ENCODE data around the gene S1PR3. TPM values are rescaled to one million over a fixed set of nuclear protein-coding genes. Genes with fewer than 3 reads are reported as not detected.

The S1PR3 gene
- total RNA-seq, 1 experiment from 2014 or later, result 23.3 TPM

GRCh38 chr9:88998911-88999310 lies 7.6 kb downstream of the S1PR3 start:
- ChIA-PET POLR2A (ENCODE audit: unreplicated experiment) (no interaction called here), CTCF (no interaction called here)
- H3K9me3 ChIP-seq (ENCODE audit: insufficient read depth, low read depth), result no peaks in the 10 kb centered on the region
- H3K36me3 ChIP-seq (ENCODE audit: low read depth), result no peaks in the 10 kb centered on the region; the same call in 1 of the 2 replicates
- H3K4me2 ChIP-seq, result no peak overlapping the region
- H3K79me2 ChIP-seq (ENCODE audit: low read depth), result 0 out of 2 replicates have a peak, but pooled peaks cover 4% of the 10 kb centered on the region
- no peaks in the 10 kb centered on the region for H3K9me2 ChIP-seq (ENCODE audit: insufficient read depth)
- 0 out of 2 replicates have a peak, but pooled peaks cover 7% of the 10 kb centered on the region for H3K4me1 ChIP-seq (replicated peaks; ENCODE audit: insufficient read depth)
- BruUV-seq (replicated peaks), result no TSS peak
- H3F3A ChIP-seq (ENCODE audit: insufficient read depth, low read depth), result no peaks in the 10 kb centered on the region
- intact Hi-C loops (cut with micrococcal nuclease; ENCODE audit: unreplicated experiment), result loop anchor here (5.0 kb wide), 1 partner anchor 277 kb away; no protein-coding TSS in a partner anchor
- H2AFZ ChIP-seq, result no peak overlapping the region
- H3K27ac ChIP-seq, result no peak overlapping the region
- H3K4me3 ChIP-seq, result no peak overlapping the region
- H3K27me3 ChIP-seq (ENCODE audit: insufficient read depth, low read depth), result no peaks in the 10 kb centered on the region
- DNase-seq, result no peak
- no peaks in the 10 kb centered on the region for H4K20me1 ChIP-seq (ENCODE audit: insufficient read depth)
- TF ChIP-seq CTCF (conservative IDR thresholded peaks at IDR 0.05) (no peak), EZH2 (IDR thresholded peaks at IDR 0.05; ENCODE audit: low read depth) (no peak)

- intact Hi-C loops (cut with micrococcal nuclease; ENCODE audit: unreplicated experiment), result loop anchor here (2.0 to 5.0 kb wide), 2 partner anchors 120 to 423 kb away; no protein-coding TSS in a partner anchor
- POLR2A ChIA-PET (ENCODE audit: unreplicated experiment), result no interaction called here
- Histone ChIP-seq H3K9me2 (ENCODE audit: insufficient read depth) (no peaks in the 10 kb centered on the region), H3K9me3 (ENCODE audit: insufficient read depth, low read depth) (no peaks in the 10 kb centered on the region), H3K4me3 (no peak overlapping the region), H4K20me1 (ENCODE audit: insufficient read depth) (no peaks in the 10 kb centered on the region), H3K4me2 (no peak overlapping the region), H3K27me3 (ENCODE audit: insufficient read depth, low read depth) (no peaks in the 10 kb centered on the region), H2AFZ (no peak overlapping the region), H3K36me3 (ENCODE audit: low read depth) (no peaks in the 10 kb centered on the region; the same call in 1 of the 2 replicates), H3K79me2 (ENCODE audit: low read depth) (no peaks in the 10 kb centered on the region), H3K27ac (no peak overlapping the region), H3F3A (ENCODE audit: insufficient read depth, low read depth) (no peaks in the 10 kb centered on the region), H3K4me1 (replicated peaks; ENCODE audit: insufficient read depth) (0 out of 2 replicates have a peak, but pooled peaks cover 7% of the 10 kb centered on the region)
- CTCF ChIA-PET, result interaction anchor here (0.8 kb wide), 1 partner anchor 338 kb away, joined by 4 read pairs; no protein-coding TSS in a partner anchor
- no peak for DNase-seq
- TF ChIP-seq CTCF (conservative IDR thresholded peaks at IDR 0.05) (no peak), EZH2 (IDR thresholded peaks at IDR 0.05; ENCODE audit: low read depth) (no peak)
- no TSS peak for BruUV-seq (replicated peaks)
Observed at GRCh38 chr9:89000371-89000781, 9.1 kb downstream of the S1PR3 start.

- H3K27ac ChIP-seq, result no peak overlapping the region
- peak; percentile 85 for TF ChIP-seq CTCF (conservative IDR thresholded peaks at IDR 0.05)
- TF ChIP-seq EZH2 (IDR thresholded peaks at IDR 0.05; ENCODE audit: low read depth), result no peak
- H2AFZ ChIP-seq, result no peak overlapping the region
- H4K20me1 ChIP-seq (ENCODE audit: insufficient read depth), result no peaks in the 10 kb centered on the region
- 0 out of 2 replicates have a peak, but pooled peaks cover 7% of the 10 kb centered on the region for H3K4me1 ChIP-seq (replicated peaks; ENCODE audit: insufficient read depth)
- no peaks in the 10 kb centered on the region for H3F3A ChIP-seq (ENCODE audit: insufficient read depth, low read depth)
- DNase-seq, result peak; percentile 64 to 85
- H3K79me2 ChIP-seq (ENCODE audit: low read depth), result no peaks in the 10 kb centered on the region
- no peaks in the 10 kb centered on the region for H3K9me3 ChIP-seq (ENCODE audit: insufficient read depth, low read depth)
- no peaks in the 10 kb centered on the region for H3K27me3 ChIP-seq (ENCODE audit: insufficient read depth, low read depth)
- BruUV-seq (replicated peaks), result no TSS peak
- H3K4me3 ChIP-seq, result no peak overlapping the region
- H3K36me3 ChIP-seq (ENCODE audit: low read depth), result no peaks in the 10 kb centered on the region; the same call in 1 of the 2 replicates
- ChIA-PET POLR2A (ENCODE audit: unreplicated experiment) (interaction anchor here (0.5 to 0.7 kb wide), 3 partner anchors 121 to 485 kb away, joined by 3 to 4 read pairs (median 3); no protein-coding TSS in a partner anchor), CTCF (interaction anchor here (0.8 kb wide), 1 partner anchor 339 kb away, joined by 4 read pairs; no protein-coding TSS in a partner anchor)
- peak overlapping the region; percentile 42; the same call in 1 of the 2 replicates for H3K4me2 ChIP-seq
- H3K9me2 ChIP-seq (ENCODE audit: insufficient read depth), result no peaks in the 10 kb centered on the region
- intact Hi-C loops (cut with micrococcal nuclease; ENCODE audit: unreplicated experiment), result loop anchor here (1.0 to 5.0 kb wide), 4 partner anchors 120 to 424 kb away; no protein-coding TSS in a partner anchor
Observed at GRCh38 chr9:89000973-89001916, 10.0 kb downstream of the S1PR3 start.

All from PC-9 (cell line).